ENCODE results near the gene PTPRE. TPM values are rescaled to one million over a fixed set of nuclear protein-coding genes. Genes with fewer than 3 reads are reported as not detected.

The PTPRE gene
- total RNA-seq, 1 donor from 2014 or later: 254 TPM

DNA sequence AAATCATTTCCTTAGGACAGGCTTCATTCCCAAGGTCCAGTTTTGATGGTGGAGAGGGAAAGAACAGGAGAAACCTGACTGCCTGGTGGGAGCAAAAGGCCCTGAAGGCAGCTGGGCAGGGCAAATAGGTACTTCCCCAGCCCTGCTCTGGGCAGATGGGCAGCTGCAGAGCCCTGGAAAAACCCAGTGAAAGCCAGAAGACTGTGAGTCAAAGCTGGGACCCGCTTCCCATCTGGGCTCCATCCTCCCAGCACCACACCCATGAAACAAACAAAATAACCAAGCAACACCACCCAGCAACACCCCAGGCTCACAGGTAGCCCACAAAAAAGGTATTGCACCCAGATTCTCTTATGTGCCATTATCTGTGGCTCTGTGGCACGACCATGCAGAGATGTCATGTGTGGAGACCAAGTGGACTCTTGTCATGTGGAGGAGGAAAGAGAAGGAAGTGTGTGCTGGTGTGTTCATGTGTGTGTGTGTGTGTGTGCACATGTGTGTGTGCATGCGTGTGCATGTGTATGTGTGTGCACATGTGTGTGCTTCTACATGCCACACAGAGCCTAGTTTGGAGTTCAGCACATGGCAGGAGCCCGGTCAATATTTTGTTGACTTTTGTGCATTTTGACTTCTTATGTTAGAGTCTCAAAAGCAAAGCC is 24.0 kb upstream of the PTPRE start:
- DNase-seq (ENCODE audit: low read depth in 2 of 2): peak in 1 of 2 donors; percentile 34

DNA sequence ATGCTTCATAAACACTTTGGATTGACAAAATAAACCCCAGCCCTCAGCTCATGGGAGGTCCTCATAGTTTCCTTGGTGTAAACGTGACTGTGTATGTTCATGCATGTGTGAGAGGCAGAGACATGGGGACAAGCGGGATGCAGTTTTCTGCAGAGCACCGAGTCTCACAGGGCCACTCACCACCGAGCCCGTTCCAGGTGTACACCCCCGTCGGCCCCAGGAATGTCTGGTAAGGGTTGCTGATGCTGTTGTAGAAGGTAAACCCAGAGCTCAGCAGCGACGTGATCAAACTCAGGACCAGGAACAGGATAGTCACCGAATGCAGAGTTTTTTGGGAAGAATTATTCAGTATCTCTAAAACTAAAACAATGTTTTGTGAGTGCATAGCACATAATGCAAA is 23.4 kb upstream of the PTPRE start:
- no peak for DNase-seq (ENCODE audit: low read depth in 2 of 2)

DNA sequence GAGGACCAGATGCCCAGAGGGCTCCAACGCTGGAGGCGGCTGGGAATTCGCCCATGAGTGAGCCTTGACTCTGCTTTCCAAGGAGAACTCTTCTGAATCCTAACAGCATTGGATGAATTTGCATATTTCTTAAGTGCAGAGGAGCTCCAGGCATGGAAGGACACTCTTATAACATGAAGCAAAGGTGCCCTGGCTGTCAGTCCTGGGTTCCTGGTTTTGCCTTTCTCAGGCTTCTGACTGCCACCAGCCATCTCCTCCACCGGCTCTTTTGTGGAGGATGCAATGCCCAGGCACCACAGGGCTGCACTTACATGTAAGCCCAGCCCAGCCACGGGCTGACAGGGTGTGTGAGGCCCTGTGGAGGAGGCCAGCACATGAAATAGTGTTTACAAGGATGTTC is 22.4 kb upstream of the PTPRE start:
- no peak for DNase-seq (ENCODE audit: low read depth in 2 of 2)

DNA sequence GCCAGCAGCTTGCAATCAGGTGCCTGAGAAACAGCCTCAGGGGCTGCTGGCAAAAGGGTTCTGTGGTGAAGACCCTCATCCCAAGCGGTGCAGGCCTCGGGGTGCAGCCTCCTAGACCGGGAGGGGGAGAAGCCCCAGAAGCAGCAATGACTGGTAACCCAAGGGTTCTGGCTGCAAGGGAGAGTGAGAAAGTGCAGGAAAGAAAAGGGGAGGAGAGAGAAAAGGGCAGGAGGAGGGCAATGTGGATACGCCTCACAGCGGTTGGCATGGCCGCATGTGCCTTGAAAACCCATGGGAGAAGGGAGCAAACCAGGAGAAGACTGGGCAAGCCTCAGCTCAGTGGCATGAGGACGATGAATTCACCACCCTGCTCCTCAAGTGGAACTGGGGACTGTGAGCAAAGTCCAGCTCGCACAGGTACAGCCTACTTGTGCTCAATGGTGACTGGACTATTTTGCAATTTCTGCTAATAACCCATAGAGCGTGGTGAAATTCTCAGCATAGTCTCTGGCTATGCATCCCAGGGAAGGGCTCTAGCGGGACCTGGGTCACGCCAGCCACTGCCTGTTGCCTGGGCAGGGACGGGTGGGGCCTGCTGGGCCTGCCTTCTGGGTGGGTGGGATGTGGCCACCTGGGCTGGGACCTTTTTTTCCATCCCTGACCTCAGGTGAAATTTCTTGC is 20.4 kb upstream of the PTPRE start:
- DNase-seq (ENCODE audit: low read depth in 2 of 2): no peak

DNA sequence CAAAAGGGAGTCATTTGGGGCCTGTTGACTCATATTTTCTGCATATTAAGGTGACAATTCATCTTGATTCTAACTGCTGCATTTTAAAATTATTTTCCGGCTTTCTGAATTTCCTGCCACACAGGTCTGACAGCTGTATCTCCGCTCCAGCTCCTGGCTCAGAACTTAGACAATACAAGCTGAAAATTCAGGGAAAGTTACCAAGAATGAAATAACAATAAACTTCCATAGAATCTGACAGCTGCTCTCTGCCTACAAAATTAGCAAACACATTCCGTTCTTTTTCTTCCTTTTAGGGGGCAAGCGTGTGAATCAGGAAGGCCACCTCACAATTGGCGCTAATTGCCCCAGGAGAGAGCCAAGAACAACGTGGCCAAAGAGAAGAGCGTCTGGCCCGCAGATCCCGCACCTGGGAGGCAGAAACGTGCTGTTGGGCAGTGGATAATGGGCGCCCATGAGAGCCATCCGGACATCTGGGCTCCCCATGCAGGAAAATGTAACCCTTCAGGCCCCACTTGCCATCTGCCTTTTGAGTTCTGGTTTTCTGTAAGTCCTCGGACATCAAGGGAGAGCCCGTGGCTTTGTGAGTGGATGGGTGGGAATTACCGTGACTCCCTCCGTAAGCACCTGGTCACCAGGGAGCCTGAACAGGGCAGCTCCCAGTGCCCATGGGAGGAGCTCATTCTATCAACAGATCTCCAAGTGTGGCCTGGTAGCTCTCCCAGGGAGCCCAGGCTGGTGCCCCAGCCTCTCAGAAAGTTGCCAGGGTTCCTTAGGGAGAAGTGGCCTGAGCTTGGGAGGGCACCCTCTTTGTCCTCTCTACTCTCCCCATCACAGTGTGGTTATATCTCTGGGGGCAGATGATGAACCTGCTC is 19.1 kb upstream of the PTPRE start:
- DNase-seq (ENCODE audit: low read depth in 2 of 2): peak; percentile 74 to 81

DNA sequence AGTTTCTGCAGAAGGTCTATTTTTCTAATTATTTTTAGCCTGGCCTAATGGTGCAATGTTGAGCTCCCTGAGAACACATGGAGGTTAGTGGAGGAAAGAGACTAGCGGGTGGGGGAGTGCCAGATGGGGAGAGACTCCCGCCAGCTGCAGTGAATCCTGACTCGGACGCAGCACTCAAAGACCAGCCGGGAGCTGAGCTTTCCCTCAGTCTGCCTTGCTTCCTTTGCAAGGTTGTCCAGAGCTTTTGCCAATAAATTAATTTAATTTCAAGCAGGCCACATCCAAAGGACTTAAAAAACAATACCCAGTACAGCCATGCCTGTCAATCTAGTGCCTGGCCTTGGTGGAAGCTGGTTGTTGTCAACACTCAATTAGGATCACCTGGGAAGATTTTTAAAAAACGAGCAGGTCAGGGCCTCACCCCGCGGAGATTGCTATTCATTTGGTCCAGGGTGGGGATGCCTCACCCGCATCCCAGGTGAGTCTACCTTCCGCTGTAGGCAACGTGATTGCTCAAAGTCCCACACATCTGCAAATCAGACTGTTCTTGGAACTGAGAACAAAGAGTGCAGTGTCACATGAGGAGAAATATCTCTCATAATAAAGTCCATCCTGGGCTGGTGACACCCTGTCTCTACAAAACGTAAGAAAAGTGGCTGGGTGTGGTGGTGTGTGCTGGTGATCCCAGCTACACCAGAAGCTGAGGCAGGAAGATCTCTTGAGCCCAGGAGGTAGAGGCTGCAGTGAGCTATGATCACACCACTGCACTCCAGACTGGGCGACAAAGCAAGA is 18.2 kb upstream of the PTPRE start:
- no peak for DNase-seq (ENCODE audit: low read depth in 2 of 2)

DNA sequence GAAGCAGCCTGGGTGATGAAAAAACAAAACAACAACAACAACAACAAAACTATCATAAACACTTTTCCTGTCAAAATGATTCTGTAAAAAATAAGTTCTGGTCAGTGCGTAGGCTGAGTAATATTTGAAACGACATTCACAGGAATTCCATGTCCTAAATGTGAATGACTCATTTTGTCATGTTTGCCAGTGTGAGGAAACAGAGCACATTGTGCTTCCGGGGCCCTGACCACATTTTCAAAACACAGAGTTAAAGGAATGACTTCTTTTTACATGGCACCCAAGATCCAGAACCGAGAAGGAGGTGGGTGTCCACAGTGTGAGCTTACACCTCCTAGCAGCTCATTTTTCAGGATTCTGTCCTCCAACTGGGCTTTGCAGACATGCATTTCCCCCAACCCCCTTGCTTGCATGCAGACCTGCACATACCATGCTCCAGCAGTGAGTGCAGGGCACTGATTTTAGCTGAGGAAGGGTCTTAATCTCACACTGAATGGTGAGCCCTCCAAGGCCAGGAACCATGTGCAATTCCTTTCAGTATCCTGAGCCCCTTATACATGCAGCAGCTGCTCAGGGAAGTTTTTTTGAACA is 17.2 kb upstream of the PTPRE start:
- DNase-seq (ENCODE audit: low read depth in 2 of 2): peak; percentile 36 to 68

DNA sequence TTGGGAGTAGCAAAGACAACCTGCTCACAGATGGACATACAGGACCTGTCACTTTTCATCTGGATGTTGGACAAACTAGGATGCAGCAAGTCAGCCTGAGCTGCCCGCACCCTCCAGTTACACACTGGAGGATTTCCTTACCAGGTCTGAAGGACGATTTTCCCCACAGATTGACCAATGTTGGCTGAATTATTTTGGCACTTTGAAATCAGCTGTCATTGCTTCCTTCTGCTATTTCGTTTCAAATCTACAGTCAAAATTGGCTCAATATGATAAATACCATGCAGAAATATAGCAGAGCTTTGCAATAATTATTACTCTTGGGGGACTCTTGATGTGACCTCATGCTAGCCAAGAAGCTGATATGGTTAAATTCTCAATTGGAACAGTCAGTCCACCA is 16.7 kb upstream of the PTPRE start:
- DNase-seq (ENCODE audit: low read depth in 2 of 2): no peak

DNA sequence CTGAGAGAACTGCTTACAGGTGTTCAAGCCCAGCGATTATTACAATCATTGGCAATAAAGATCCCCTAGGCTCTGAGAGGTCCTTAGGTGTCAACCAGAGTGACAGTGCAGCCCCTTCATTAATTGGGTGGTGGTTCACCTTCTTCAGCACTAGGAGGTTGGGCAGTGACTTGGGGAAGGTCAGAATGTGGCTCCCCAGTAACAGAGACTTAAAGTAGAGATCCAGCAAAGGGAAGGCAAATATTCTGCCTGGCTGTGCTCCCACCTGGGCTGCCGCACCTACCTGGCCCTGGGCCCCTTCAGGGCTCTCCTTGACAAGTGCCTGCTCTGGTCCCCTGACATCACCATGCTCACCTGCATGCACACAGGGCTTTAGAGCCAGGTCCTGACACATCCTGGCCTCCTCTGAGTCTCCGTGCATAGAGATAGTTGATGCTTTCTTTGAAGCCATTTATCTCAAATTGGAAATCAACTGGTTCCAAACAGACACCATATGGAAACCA is 16.0 kb upstream of the PTPRE start:
- no peak for DNase-seq (ENCODE audit: low read depth in 2 of 2)

DNA sequence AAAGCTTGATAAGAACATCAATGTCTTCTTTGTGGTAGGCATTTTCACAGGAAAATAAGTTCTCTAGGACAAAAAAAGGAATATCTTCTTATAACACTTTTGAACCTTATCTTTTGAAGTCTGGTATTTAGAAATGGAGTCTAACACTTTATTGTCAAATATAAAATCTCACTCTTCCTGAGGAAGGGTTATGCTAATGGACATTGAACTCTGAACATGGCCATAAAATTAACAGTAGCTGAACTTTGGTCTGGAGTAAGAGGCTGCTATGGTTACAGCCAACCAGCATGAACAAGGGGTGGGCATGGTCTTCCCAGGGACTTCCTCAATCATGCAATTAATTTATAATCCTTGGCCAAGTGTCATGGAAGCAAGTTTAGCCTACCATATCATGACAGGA is 14.2 kb upstream of the PTPRE start, which contains the start of gene CLRN3:
TSS of gene CLRN3 (minus strand) at position 199 of the 400 bp plus-strand sequence. CDS start at position 42, 157 bp downstream.
- no peak for DNase-seq (ENCODE audit: low read depth in 2 of 2)

DNA sequence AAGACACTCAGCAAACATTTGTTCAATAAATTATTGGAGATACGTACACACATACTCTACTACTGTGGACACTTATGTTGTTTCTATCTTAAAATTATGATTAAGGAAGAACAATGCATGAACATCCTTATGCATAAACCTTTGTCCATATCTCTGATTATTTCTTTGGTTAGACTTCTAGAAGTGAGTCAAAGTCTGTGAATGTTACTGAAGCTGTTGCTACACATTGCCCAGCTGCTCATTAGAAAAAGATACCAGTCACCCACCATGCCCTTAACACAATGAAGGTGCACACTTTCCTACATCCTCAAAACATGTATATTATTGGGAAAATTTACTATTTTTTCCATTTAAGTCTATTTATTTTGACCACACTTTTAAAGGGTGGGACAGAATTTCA is 12.8 kb upstream of the PTPRE start:
- no peak for DNase-seq (ENCODE audit: low read depth in 2 of 2)

DNA sequence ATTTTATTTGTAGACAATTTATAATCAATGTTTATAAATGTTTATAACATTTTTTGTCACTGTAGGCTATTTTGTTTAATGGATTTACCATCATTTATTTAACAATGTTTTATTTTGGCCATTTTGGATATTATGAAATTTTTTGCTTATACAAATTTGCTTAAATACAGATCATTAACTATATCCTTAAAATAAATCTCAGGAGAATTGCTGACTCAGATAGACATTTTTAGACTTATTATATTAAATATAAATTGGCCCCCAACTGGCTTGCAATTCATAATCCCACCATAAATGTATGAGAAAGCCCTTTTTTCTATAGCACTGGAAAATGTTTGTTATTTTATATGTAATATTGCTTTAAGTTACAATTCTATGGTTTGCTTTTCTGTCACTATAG is 10.3 kb upstream of the PTPRE start:
- DNase-seq (ENCODE audit: low read depth in 2 of 2): no peak

DNA sequence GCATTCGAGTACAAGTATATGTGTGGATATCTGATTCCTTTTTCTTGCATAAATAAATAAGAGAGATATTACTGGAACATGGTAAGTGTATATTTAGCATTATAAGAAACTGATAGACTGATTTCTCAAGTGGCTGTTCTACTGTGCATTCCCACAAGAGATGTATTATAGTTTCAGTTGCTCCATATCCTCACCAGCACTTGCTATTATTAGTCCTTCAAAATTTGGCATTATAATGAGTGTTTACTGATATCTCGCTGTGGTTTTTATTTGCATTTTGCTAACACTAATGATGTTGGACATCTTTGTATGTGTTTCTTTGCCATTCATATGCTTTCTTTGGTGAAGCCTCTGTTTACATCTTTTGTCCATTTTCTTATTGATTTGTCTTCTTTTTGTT is 9.7 kb upstream of the PTPRE start:
- no peak for DNase-seq (ENCODE audit: low read depth in 2 of 2)

DNA sequence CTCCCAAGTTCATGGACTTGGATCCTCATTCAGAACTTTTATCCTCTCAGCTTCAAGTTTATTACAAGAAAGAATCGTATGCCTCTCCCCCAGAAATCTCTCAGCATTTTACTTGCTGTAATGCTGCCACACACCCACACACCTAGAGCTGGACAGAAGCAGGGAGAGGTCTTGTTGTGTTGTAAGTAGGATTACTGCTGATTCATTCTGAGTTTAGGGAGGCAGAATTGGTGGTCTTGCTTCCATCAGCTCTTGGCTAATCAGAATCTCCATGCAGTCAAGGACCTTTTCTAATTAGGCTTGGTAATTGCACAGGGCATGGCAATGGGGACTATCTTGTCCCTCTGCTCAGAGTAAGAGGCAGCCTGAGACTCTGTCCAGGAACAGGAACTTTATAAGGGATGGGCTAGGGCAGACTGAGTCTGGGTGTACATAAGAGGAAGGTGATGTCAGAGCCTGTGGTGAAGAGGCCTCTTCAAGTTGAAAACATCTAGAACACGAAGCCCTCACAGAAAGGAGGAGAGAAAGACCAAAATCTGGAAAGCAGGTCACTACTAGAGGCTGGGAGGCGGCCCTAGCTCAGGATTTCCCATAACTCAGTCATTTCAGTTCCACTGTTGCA is 7.0 kb upstream of the PTPRE start:
- peak in 1 of 2 donors; percentile 32 for DNase-seq (ENCODE audit: low read depth in 2 of 2)

DNA sequence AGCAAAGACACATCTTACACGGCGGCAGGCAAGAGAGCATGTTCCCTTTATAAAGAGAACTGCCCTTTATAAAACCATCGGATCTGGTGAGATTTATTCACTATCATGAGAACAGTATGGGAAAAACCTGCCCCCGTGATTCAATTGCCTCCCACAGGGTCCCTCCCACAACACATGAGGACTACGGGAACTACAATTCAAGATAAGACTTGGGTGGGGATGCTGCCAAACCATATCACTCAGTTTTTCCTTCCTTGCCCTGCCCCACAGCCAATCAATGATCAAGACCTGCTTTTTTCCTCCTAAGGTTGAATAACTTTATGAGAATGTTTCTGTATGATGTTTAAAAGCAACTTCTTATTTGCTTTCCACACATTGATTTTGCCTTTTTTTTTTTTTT is 3.1 kb upstream of the PTPRE start:
- DNase-seq (ENCODE audit: low read depth in 2 of 2): no peak

DNA sequence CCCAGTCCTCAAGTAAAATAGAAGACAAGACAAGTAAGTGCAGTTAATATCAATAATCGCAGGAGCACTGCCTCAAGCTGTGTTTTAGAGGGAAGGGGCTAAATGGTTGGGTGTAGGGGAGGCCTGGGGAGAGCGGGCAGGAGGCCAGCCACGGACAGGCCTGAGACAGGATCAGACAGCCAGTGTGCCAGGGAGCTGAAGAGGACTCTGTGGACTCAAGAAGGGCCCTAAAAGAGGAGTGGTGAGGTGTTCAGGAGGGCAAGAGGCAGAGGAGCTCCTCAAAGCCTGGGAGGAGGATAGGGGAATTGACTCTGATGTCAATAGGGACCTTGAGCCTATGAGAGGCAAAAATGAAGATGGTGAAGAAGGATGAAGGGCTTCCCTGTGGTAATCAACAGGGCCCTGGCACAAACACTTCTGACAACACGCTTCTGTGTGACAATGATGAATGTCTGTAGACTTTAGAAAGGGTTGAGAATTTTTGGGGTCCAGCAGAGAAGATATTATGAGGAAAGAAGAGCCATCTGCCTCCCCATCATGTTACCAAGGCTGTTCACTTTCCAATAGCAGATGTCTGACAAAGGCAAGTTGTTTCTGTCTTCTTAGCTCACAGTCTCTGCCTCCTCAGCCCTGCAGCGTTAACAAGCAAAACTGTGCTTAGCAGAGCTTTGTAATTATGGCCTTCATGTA is 2.4 kb upstream of the PTPRE start:
- DNase-seq (ENCODE audit: low read depth in 2 of 2): no peak

DNA sequence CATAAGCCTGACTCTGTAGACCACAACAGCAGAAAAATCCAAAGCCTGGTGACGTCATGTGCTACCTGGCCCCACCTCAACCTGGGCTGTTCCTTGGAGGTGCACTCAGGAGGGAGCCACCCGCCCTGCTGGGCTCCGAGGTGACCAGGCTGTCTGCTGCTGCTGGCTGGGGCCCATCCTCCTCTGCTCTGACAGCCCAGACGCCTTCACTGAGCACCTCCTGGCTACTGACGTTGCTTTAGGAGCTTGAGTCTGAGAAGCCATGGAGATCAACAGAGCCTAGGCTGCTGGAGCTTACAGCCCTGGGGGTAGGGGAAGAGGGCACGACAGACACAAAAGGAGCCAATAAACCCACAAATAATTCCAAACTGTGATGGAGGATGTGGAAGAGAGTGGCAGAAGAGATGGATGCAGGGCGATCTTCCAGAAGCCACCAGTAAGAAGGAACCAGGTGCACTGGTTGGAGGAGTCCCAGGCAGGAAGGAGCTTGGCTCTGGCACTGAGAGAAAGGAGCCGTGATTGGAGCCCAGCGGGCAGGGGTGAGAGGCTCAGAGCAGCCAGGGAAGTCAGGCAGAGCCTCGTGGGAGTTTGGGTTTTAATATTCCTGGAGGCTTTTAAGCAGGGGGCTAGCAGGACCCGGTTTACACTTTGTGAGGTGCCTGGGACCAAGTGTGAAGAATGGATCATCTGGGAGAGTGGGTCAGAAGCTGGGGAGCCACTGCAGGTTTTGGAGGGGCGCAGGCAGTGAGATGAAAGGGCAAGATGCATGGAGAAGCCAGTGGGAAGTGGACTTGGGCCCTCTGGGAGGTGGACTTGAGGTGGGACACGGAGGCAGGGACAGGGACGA is 1.7 kb upstream of the PTPRE start:
- no peak for DNase-seq (ENCODE audit: low read depth in 2 of 2)

DNA sequence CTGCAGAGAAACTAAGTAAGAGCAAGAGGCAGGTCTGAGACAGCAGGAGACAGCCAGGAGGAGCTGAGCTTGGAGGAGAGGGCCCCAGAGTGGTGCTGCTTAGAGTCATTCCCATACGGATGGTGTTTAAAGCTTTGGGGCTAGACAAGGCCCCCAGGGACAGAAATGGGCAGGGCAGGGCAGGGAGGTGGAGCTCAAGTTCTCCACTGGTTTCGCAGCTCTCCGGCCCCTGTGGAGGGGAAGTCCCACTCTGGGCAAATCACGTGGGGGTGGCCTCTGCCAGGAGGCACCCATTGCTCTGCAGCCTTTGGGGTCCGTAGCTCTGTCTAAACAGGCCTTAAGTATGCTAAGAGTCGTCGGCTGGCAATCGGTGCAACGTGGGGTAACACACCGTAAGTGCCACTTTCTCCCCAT is 1.0 kb upstream of the PTPRE start:
- no peak for DNase-seq (ENCODE audit: low read depth in 2 of 2)
